ENCODE data around the gene CHRFAM7A.
"Not testable (repeated sequence)": the region's sequence is repeated elsewhere in the genome, so short reads cannot be mapped to it uniquely, and the experiment has no call there.

The CHRFAM7A gene

DNA sequence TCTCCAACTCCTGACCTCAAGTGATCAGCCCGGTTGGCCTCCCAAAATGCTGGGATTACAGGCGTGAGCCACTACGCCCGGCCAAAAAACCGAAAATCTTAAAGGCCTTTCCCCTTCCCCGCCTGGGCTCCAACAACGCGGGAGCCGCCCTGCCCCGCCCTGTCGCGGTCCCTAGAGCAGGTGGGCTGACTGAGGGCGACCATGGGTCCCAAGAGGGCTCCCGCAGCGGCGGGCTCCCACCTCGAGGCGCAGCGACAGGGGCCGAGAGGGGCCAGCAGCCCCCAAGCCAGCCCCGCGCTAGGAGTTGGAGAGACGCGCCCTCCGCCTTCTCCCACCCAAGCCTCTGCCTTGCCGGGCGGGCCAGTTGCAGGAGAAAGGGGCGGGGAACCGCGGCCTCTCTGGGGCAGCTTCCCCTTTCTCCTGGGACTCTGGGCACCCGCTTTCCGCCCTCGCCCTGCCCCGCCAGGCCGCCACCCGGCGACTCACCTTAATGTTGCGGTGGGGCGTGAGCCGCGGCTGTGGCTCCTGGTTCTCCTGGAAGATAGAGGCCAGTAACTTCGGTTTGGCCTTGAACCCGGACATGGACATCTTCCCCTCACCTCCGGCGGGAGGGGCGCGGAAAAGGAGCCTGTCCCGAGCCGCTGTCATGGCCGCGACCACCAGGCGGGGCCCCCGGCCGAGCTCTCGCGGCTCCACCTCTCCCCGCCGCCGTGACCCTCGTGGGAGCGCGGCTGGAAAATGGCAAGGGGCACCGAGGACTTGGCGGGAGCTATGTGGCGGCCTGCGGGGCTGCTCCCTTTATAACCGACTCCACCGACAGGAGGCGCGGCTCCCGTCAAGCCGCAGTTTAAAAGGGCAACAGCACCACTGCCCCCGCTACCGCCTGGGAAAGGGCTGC lies at the start of gene CHRFAM7A:
CHRFAM7A (minus strand) TSS at position 775 of the 898 bp plus-strand sequence. CDS start 10,189 bp downstream, outside the sequence.
- not testable (repeated sequence) for DNase-seq

DNA sequence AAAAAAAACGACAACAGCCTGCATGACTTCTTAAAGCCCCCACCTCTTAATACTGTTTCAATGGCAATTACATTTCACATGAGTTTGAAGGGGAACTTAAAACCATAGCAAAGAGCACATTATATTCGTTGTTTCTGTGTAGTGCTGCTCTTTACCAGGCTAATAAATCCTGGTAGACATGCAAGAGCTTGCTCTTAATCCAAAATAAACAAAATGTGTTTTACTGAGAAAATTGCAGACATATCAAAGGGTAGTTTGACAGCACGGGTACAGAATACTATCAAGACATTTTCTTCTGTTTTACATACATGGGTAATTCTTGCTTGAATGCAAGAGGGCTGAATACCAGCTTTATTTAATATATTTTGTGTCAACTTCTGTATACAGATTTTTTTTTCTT lies 45.0 kb upstream of the CHRFAM7A start:
- not testable (repeated sequence) for DNase-seq

DNA sequence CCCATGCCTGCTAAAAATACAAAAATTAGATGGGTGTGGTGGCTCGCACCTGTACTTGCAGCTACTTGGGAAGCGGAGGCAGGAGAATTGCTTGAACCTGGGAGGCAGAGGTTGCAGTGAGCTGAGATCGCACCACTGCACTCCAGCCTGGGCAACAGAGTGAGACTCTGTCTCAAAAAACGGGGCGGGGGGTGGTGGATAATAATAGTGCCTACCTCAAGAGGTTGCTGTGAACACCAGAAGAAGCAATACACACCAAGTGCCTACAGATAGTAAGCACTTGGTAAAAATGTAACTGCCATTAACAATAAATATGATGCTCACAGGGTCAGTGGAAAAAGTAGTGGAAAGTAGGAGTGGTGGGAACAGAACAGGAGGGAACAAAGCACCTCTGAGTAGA lies 42.5 kb upstream of the CHRFAM7A start:
- not testable (repeated sequence) for DNase-seq

DNA sequence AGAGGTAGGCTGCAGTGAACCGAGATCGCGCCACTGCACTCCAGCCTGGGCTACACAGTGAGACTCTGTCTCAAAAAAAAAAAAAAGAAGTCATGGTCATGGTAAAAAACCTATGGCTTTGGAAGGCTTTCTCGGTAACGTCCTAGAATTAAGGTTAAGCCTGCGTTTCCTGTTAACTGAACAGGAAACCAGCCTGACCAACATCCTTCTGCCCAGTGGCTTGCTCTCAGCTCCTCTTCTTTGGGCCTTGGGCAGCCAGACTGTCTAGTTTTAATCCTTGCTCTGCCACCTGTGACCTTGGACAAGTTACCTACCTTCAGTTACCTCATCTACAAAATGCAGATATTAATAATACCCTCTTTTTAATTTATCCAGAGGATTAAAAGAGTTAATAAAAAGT lies 27.4 kb upstream of the CHRFAM7A start:
- DNase-seq = not testable (repeated sequence)

DNA sequence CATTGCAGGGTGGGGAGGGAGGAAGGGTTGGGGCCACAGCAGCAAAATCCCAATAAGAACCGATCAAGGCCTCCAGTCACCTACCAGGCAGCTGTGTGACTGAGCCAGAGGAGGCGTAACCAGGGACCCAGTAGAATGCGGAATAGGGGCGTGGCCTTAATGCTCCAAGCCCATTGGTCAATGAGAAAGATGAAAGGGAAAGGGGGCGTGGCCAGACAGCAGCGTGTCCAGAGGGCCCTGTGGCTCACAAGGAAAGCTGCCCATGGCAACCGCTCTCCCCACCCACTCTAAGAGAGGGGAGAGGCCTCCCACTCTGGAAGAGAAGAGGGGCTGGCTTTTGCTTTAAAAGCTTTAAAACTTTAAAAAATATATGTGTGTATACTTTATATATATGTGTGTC lies 20.8 kb upstream of the CHRFAM7A start, which contains the start of gene GOLGA8R:
GOLGA8R (minus strand) TSS at position 101 of the 400 bp plus-strand sequence; CDS start at position 3, 98 bp downstream.
- DNase-seq = not testable (repeated sequence)

DNA sequence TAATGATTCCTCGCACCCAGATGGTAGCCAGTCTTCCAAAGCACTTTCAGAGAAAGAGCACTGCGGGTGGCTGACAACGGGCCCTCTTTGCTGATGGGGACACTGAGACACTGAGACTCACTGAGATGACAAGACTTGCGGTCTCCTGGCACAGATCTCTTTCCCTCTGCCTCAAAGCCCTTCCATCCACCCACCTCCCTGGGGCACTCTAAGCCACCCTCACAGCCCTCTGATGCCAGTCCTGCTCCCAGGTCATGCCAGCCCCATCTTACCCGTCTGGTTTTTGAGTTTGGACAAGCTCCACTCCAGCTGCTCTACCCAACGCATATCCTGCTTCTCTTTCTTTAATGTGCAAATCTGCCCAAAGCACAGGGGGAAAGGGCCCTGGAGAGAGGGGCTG lies 14.3 kb upstream of the CHRFAM7A start:
- not testable (repeated sequence) for DNase-seq

DNA sequence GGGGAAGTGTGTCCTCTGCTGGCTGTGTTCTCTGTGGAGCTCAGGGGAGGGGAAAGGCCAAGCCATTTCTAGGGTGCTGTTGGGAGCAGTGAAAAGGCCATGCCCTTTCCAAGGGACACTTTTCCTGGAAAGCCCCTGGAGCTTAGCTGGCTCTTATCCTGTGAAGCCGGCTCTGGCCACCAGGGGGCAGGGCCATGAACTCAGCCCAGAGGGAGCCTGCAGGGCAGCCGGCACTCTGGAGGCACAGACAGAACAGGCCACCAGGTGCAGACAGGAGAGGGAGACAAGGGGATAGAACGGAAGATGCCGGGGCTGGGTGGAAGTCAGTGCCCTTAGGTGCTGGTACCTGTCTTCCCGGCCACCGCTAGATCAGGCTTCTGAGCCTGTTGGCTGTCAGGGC lies 5.6 kb upstream of the CHRFAM7A start:
- not testable (repeated sequence) for DNase-seq

DNA sequence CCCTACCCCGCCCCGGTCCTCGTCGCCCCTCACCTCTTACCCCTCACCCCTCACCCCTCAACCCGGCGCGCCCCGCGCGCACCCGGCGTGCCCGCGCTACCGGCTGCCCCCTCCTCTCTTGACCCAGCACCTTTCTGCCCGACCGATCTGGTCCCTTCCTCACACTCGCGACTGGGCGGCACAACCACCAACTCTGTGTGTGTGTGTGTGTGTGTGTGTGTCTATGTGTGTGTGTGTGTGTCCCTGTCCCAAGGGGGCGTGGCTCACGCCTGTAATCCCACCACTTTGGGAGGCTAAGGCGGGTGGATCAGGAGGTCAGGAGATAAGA lies 288 bp upstream of the CHRFAM7A start:
- DNase-seq = not testable (repeated sequence)

DNA sequence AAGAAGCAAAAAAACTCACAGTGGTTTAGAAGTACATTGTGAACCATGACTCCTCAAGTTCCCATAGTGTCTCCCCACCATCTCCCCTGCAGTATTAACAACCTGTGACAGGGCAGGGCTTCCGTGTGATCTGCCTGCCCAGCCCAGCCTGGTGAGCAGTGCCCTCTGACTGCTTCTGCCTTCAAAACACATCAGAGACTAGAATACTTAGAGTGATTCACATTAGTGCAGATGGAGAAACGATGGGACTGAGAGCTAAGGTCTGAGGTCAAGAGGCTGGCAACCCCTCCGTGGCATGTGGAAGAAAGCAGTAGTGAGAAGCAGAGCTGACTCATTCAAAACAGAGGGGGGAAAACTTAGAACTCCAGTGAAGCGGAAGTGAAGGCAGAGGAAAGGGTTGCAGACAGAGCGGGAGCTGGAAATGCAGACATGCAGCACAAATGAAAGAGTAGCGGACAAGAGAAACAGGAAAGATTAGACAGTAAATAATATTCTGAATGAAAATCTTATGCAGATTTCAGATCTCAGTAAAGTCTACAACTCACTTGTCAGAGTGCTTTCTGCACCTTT lies 6.9 kb downstream of the CHRFAM7A start:
- DNase-seq = not testable (repeated sequence)

DNA sequence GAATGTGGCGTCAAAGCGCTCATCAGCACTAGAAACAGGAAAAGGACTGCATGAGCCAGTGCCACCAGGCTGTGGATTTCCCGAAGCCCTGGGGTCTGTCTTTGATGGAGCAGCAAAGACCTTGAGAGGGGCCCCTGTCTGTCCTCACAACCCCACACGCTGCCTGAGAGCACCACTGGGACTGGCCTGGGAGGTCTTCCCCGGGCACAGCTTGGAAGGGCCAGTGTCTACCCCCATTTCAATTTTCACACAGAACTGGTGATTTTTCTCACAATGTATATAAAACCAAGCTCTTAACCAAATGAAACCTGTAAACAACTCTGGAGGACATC lies 16.3 kb downstream of the CHRFAM7A start:
- not testable (repeated sequence) for DNase-seq

DNA sequence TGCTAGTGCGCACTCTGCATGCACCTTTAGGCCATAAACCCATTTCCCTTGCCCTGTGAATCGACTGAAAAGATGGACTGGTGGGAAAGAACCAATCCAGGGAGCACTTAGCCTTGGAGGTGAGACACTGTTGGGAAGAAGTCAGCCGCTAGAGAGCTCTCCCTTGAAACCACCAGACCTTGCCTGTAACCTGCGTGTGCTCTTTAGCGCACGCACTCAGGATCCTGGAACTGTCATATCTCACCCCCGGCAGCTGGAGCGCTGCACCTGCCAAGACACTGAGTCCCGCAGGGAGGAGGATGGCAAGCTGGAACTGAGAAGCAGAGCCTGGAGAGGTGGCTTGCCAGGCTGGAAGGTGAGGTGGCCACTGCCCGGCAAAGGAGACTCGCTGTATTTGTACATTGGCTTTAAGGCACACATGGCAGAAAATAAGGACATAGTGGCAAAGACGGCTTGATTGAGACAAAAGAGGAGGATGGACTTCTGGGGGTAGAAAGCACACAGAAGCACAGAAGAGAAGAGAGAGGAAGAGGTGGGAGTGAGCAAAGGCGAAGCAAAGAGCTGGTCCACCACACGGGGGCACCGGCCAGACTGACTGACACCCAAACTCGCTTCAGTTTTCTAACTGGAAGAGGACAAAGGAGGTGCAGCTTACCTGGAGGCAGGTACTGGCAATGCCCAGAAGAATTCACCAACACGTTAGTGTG lies 16.8 kb downstream of the CHRFAM7A start:
- DNase-seq = not testable (repeated sequence)

DNA sequence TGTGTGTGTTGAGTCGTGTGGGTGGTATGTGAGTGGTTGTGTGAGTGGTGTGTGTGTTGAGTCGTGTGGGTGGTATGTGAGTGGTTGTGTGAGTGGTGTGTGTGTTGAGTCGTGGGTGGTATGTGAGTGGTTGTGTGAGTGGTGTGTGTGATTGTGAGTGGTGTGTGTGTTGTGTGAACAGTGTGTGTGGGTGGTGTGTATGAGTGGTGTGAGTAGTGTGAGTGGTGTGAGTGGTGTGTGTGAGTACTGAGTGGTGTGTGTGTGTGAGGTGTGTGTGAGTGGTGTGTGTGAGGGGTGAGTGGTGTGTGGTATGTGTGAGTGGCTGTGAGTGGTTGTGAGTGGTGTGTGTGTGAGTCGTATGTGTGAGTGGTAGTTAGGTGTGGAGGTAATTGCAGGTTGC lies 17.5 kb downstream of the CHRFAM7A start:
- not testable (repeated sequence) for DNase-seq

DNA sequence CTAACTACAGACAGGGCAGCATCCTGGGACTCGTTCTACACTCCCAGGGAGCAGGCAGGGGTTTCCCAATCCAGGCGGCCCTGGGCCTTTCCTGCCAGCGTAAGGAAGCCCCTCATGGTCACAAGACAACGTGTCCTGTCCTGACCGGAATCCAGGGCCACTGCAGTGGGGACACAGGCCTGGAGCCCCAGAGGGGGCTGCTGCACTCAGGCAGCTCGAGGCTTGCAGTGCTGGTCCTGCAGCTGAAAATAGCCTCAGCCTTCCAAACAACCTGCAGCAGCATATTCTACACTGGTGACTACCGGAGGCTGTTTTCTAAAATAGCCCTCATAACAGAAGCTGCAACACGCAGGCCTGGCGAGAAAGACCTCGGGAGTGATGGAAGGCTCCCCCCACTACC lies 18.5 kb downstream of the CHRFAM7A start:
- DNase-seq = not testable (repeated sequence)

DNA sequence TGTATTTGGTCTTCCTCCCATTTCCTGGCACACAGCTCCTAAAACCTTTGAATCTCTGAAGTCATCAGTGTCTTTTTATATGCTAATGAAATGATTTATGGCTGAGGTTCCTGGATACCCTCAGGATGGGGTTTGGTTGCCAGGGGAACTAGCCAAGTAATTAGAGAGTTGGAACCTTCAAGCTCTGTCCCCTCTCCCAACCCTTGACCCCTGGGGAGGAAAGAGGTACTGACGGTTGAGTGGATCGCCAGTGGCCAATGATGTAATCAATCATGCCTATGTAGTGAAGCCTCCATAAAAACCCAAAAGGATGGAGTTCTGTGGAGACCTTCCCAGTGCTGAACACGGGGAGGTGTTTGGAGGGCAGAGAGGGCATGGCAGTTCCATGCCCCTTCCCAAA lies 25.1 kb downstream of the CHRFAM7A start:
- not testable (repeated sequence) for DNase-seq

DNA sequence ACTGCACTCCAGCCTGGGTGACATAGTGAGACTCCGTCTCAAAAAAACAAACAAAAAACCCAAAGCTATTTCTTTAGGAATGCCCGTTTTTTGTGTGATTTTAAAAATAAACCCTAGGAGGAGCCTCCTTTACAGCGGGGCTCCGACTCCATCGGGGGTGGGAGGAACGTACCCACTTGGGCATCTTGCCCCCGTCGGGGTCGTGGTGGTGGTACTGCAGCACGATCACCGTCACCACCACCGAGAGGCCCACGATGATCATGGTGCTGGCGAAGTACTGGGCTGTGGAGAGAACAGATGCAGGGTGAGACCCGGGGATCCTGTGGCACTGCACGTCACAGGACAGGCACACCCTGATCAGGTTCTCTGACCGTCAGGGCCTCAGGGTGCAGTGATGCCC lies 26.1 kb downstream of the CHRFAM7A start:
- DNase-seq = not testable (repeated sequence)

DNA sequence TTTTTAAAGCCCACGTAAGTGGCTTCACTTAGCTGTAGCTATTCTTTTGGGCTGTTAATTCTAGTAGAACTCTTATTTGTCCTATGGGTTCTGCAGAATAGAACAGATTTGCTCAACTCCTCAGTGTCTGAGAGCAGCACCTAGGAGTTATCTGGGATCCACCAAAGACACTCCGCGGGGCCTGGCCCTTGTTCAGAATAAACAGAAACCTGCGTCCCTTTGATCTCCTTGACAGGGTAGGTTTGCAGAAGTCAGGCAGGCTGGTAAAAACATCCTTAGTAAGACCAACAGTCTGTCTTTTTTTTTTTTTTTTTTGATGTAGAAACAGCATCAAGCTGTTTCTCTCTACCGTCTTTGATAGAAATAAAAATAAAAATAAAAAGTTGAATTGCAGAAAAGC lies 31.9 kb downstream of the CHRFAM7A start:
- not testable (repeated sequence) for DNase-seq

DNA sequence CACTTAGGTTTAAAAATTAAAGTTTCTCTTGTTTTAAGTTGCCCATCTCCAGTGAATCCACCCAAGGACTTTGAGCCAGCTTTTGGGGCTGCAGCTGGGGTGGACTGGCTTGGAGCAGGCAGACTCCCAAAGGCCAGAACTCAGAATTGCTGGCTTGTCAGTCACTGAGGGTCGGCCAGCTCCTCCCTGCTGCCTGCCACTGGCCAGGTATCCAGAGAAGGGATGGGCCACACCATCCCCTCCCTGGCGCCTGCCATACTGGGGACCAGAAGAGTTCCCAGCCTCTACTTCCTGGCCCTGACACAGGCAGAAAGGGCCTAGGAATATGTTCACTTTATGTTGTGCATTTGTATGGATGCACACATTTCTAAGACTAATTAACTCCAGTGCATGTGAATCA lies 32.4 kb downstream of the CHRFAM7A start:
- not testable (repeated sequence) for DNase-seq

DNA sequence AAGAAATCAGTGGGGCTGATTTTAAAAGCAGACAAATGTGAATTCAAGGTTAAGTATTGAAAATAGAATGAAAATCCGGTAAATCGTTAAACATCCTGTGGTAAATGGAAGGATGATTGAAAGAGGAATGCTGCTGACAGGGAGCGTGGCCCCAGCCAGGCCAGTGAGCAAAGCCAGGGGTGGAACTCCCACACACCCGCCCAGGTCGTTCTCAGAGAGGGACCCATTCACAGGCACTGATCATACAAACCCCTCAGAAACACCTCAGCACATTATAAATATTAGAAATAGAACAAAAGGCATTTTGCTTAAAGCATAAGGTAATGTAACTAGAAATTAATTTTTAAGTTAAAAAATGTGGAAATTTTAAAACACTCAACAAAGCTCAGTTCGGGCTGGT lies 38.3 kb downstream of the CHRFAM7A start:
- not testable (repeated sequence) for DNase-seq

DNA sequence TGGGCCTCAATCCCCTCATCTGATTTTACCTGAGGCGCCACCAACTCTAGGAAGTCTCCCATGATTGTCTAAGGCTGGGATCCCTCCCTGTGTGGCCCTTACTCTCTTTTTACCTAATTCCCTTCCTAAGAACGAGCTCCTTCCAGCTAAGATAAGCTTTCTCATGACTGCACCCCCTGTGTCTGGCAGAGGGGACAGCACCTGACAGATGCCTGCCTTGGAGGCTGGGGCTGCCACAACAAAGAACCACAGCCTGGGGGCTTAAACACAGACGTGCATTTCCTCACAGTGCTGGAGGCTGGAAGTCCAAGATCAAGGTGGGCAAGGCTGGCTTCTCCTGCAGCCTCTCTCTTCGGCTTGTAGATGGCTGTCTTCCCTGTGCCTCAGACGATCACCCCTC lies 43.5 kb downstream of the CHRFAM7A start:
- DNase-seq = not testable (repeated sequence)

DNA sequence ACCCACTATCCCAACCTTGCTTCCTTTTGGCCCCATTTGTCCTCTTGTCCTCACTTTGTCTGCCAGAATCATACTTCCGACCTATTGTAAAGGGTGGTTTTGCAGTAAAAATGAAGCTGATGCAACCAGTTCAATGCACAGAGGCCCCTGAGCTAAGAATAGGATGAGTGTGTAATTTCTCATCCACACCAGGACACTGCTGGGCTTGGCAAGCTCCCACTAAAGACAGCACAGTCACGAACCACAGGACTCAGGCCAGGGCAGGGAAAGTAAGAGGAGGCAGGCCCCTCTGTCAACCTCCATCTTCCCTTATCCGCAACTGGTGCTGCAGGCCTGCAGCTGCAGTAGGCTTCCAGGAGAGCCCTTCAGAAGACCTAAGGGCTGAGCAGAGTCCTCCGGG lies 56.8 kb downstream of the CHRFAM7A start:
- not testable (repeated sequence) for DNase-seq

DNA sequence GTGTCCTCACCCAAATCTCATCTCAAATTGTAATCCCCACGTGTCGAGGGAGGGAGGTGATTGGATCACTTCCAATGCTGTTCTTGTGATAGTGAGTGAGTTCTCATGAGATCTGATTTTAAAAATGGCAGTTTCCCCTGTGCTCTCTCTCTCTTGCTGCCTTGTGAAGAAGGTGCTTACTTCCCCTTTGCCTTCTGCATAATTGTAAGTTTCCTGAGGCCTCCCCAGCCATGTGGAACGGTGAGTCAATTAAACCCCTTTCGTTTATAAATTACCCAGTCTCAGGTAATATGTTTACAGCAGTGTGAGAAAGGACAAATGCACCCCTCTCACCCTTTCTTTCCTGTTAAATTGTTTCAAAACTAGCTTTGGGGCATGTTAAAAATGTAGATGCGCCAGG lies 59.2 kb downstream of the CHRFAM7A start:
- not testable (repeated sequence) for DNase-seq

DNA sequence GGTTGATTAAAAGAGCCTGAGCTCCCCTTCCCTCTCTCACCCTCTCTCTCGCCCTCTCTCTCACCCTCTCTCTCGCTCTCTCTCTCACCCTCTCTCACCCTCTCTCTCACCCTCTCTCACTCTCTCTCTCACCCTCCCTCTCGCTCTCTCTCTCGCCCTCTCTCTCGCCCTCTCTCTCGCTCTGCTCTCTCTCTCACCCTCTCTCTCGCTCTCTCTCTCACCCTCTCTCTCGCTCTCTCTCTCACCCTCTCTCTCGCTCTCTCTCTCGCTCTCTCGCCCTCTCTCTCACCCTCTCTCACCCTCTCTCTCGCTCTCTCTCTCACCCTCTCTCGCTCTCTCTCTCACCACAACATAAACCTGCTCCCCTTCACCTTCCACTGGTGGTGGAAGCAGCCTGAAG lies 67.2 kb downstream of the CHRFAM7A start:
- DNase-seq = not testable (repeated sequence)

DNA sequence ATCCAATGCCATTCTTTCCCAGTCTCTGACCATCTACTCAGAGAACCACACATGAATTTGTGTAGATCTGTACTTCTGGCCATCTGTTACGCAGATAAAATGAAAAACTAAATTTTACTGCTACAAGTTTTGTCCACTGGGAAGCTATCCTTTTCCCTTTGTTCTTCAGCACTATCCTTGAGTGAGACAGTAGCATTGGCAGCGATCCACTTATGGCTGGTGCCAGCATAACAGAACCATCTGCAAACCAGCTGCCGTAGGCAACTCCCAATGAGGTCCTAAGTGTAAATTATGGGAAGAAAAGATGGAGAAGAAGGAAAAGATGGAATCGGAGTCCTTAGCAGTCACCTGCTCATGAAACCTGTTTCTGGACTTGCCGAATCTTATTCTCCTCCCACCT lies 72.3 kb downstream of the CHRFAM7A start:
- DNase-seq = not testable (repeated sequence)

DNA sequence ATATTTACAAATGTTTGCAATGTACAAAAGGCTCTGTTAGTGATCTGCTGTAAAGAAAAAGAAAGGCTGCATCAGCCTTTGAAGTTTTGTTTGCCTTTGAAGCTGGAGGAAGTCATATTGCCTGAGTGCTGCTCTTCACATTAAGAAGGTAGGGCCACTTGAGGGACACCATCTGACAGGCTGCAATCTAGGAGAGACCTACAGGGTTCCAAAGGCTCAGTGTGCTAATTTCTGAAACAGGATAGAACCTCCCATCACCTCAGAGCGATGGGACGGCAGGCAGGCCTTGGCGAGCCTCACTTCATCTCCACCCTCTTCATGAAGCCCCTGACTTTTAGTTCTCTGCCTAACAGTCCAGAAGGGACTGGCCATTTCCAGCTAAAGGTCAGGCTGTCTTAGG lies 77.6 kb downstream of the CHRFAM7A start:
- DNase-seq = not testable (repeated sequence)

Measured in inflammatory macrophage treated with lipopolysaccharide for 1 hour (primary cell).